ENCODE data around the gene ZNF554.

ZNF554 gene

DNA sequence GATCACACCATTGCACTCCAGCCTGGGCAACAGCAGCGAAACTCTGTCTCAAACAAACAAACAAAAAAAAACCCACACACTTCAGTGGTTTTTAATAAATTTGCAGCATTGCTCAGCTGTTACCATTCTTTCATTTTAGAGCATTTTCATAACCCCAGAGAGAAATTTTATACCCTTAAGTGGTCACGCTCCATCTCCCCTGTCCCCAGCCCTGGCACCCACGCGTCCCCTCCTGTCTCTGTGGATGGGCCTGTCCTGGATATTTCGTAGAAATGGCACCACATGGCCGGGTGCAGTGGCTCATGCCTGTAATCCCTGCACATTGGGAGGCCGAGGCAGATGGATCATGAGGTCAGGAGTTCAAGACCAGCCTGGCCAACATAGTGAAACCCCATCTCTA, 26.5 kb upstream of the ZNF554 start:
- intact Hi-C loops (cut with DNase I; ENCODE audit: low total_unique reads): no loop called here
- Histone ChIP-seq H3K27me3 (no peaks in the 10 kb centered on the region), H3K4me3 (no peak overlapping the region), H3K27ac (no peak overlapping the region), H3K4me1 (no peaks in the 10 kb centered on the region), H3K9me3 (no peaks in the 10 kb centered on the region), H3K36me3 (peaks cover 0 to 81% (median 36%) of the 10 kb centered on the region in 3 donors)
- TF ChIP-seq, protein P1, sequence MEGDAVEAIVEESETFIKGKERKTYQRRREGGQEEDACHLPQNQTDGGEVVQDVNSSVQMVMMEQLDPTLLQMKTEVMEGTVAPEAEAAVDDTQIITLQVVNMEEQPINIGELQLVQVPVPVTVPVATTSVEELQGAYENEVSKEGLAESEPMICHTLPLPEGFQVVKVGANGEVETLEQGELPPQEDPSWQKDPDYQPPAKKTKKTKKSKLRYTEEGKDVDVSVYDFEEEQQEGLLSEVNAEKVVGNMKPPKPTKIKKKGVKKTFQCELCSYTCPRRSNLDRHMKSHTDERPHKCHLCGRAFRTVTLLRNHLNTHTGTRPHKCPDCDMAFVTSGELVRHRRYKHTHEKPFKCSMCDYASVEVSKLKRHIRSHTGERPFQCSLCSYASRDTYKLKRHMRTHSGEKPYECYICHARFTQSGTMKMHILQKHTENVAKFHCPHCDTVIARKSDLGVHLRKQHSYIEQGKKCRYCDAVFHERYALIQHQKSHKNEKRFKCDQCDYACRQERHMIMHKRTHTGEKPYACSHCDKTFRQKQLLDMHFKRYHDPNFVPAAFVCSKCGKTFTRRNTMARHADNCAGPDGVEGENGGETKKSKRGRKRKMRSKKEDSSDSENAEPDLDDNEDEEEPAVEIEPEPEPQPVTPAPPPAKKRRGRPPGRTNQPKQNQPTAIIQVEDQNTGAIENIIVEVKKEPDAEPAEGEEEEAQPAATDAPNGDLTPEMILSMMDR (IDR thresholded peaks at IDR 0.05): no peak
- DNase-seq: no peak

DNA sequence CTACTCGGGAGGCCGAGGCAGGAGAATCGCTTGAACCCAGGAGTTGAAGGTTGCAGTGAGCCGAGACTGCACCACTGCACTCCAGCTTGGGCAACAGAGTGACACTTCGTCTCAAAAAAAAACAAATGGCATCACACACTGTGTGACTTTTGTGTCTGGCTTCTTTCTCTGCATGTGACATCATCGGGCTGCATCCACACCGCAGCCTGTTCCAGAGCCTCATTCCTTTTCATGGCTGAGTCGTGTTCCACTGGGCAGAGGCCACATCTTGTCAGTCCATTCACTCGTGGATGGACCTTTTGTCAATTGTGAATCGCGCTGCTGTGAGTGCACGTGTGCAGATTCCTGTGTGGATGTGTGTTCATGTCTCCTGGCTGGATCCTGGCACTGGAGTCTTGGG, 26.1 kb upstream of the ZNF554 start:
- intact Hi-C loops (cut with DNase I; ENCODE audit: low total_unique reads): no loop called here
- no peak overlapping the region for H3K4me3 ChIP-seq
- no peak for DNase-seq

DNA sequence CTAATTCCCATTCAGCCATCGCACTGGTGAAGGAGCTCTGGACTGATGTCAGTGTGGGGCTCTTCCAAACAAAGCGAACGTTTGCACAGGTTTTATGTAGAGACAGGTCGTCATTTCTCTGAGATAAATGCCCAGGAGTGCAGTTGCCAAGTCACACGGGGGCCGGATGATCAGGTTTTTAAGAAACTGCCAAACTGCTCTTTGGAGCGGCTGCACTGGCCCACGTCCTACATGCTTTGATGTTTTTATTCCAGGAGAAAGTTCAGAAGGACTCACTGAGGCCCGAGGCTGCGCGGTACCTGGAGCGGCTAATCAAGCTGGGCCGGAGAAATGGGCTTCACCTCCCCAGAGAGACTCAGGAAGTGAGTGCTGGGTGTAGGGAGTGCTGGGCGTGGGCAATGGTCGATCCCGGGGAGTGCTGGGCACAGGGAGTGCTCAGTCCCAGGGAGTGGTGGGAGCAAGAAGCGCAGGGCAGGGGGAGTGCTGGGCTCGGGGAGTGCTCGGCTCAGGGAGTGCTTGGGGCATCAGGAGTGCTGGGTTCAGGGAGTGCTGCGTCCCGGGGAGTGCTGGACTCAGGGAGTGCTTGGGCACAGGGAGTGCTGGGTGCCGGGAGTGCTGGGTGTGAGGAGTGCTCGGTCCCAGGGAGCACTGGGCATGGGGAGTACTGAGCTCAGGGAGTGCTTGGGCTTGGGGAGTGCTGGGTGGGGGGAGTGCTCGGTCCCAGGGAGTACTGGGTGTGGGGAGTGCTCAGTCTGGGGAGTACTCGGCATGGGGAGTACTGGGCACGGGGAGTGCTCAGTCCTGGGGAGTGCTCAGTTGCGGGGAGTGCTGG, 23.6 kb upstream of the ZNF554 start:
- Histone ChIP-seq H3K36me3 (peaks cover 4 to 97% (median 50%) of the 10 kb centered on the region in 3 donors), H3K27me3 (no peaks in the 10 kb centered on the region), H3K4me3 (no peak overlapping the region), H3K27ac (no peak overlapping the region), H3K9me3 (no peaks in the 10 kb centered on the region), H3K4me1 (no peaks in the 10 kb centered on the region)
- TF ChIP-seq, protein P1 (IDR thresholded peaks at IDR 0.05): no peak
- no peak for DNase-seq
- intact Hi-C loops (cut with DNase I; ENCODE audit: low total_unique reads): no loop called here

More for the DNA sequence above, 26.1 kb upstream of the ZNF554 start:
- Histone ChIP-seq H3K9me3 (no peaks in the 10 kb centered on the region), H3K27ac (no peak overlapping the region), H3K27me3 (no peaks in the 10 kb centered on the region), H3K4me1 (no peaks in the 10 kb centered on the region), H3K36me3 (peaks cover 0 to 86% (median 40%) of the 10 kb centered on the region in 3 donors)
- TF ChIP-seq, protein P1 (IDR thresholded peaks at IDR 0.05): no peak

DNA sequence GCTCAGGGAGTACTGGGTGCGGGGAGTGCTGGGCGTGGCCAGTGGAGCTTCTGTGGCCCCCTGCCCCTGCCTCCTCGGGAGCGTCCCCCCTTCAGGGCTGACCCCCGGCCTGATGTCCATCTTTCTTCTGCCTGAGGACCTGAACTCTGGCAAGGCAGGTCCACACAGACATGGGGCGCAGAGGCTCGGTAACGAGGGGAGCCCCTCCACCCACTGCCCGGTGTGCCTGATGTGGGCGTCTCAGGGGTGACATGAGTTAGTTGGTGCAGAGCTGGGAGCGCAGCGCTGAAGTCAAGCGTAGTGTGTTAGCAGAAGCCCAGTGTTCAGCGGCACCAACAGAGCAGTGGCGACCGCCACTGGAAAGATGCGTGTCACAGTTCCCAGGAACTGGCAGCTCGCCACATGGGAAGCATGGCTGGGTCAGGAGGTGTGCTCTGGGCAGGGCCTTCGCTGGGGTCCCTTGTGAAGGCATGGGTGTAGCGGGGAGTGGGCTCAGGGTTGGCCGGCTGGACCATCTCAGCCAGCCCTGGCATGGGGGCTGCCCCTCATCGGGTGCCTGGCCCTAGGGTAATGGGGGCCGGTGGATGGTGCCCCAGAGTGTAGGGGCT, 22.9 kb upstream of the ZNF554 start:
- H3K4me3 ChIP-seq: no peak overlapping the region
- H3K4me1 ChIP-seq: no peaks in the 10 kb centered on the region
- TF ChIP-seq, protein P1 (IDR thresholded peaks at IDR 0.05): no peak
- no peaks in the 10 kb centered on the region for H3K9me3 ChIP-seq
- DNase-seq: no peak
- peaks cover 4 to 97% (median 50%) of the 10 kb centered on the region in 3 donors for H3K36me3 ChIP-seq
- intact Hi-C loops (cut with DNase I; ENCODE audit: low total_unique reads): no loop called here
- no peaks in the 10 kb centered on the region for H3K27me3 ChIP-seq
- no peak overlapping the region for H3K27ac ChIP-seq

DNA sequence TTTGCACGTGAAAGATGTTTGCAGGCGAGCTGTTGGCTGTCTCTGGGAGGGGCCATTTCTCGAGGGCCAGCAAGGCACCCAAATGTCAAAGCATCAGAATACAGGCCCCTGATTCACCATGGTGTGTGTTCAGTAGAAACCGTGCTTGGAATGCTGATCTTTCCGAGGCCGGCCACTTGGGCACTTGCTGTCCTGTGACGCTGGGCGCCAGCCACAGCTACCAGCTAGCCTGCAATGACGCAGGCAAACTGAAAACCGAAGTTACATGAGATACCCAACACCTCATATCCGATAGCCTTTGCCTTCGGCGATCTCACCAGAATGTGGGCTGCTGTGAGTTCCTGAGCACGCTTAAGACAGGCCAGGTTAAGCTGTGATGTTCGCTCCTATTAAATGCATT, 22.4 kb upstream of the ZNF554 start:
- H3K27me3 ChIP-seq: no peaks in the 10 kb centered on the region
- H3K9me3 ChIP-seq: no peaks in the 10 kb centered on the region
- H3K4me3 ChIP-seq: no peak overlapping the region
- DNase-seq: no peak
- no peak overlapping the region for H3K27ac ChIP-seq
- intact Hi-C loops (cut with DNase I; ENCODE audit: low total_unique reads): no loop called here
- TF ChIP-seq, protein P1 (IDR thresholded peaks at IDR 0.05): no peak
- peaks cover 4 to 96% (median 48%) of the 10 kb centered on the region in 3 donors for H3K36me3 ChIP-seq
- H3K4me1 ChIP-seq: no peaks in the 10 kb centered on the region
